GM03348 (cell line): ENCODE data around the gene PNKP.

Source experiments
- DNase-seq: peaks from one replicate; pipeline ENCODE4 v3.0.0; 2012; ENCODE audit warnings: low spot score

PNKP gene

GRCh38 chr19:49866933-49867782 lies at the start of gene PNKP:
TSS of gene PNKP (minus strand) at chr19:49867576. CDS start at chr19:49867204, 372 bp downstream.
- peak; percentile 96 for DNase-seq

GRCh38 chr19:49915271-49915670 lies 47.9 kb upstream of the PNKP start:
- DNase-seq = no peak

- DNase-seq = no peak
These were observed 46.3 kb upstream of the PNKP start for GRCh38 chr19:49913720-49914119.

GRCh38 chr19:49912965-49913685 lies 45.7 kb upstream of the PNKP start:
- no peak for DNase-seq

GRCh38 chr19:49911381-49912145 lies 44.2 kb upstream of the PNKP start:
- no peak for DNase-seq

- no peak for DNase-seq
These were observed 42.8 kb upstream of the PNKP start for GRCh38 chr19:49910179-49910578.

- DNase-seq = no peak
These were observed 41.4 kb upstream of the PNKP start for GRCh38 chr19:49908480-49909420.

GRCh38 chr19:49907745-49908446 lies 40.5 kb upstream of the PNKP start:
- DNase-seq = no peak

GRCh38 chr19:49906879-49907564 lies 39.6 kb upstream of the PNKP start:
- no peak for DNase-seq

GRCh38 chr19:49904136-49904535 lies 36.8 kb upstream of the PNKP start:
- no peak for DNase-seq

GRCh38 chr19:49896863-49897621 lies 29.7 kb upstream of the PNKP start, which contains the start of gene IL4I1:
TSS of gene IL4I1 (minus strand) at chr19:49896887. CDS start at chr19:49896160, 727 bp downstream.
- DNase-seq = peak; percentile 32

- no peak for DNase-seq
These were observed 28.4 kb upstream of the PNKP start for GRCh38 chr19:49895566-49896297.

GRCh38 chr19:49894879-49895565 lies 27.6 kb upstream of the PNKP start:
- DNase-seq = no peak

GRCh38 chr19:49894011-49894664 lies 26.8 kb upstream of the PNKP start:
- no peak for DNase-seq

GRCh38 chr19:49892716-49893115 lies 25.3 kb upstream of the PNKP start:
- no peak for DNase-seq

GRCh38 chr19:49891393-49891792 lies 24.0 kb upstream of the PNKP start:
- DNase-seq = no peak
